ENCODE measurements around the gene TRHDE.

TRHDE gene, protein sequence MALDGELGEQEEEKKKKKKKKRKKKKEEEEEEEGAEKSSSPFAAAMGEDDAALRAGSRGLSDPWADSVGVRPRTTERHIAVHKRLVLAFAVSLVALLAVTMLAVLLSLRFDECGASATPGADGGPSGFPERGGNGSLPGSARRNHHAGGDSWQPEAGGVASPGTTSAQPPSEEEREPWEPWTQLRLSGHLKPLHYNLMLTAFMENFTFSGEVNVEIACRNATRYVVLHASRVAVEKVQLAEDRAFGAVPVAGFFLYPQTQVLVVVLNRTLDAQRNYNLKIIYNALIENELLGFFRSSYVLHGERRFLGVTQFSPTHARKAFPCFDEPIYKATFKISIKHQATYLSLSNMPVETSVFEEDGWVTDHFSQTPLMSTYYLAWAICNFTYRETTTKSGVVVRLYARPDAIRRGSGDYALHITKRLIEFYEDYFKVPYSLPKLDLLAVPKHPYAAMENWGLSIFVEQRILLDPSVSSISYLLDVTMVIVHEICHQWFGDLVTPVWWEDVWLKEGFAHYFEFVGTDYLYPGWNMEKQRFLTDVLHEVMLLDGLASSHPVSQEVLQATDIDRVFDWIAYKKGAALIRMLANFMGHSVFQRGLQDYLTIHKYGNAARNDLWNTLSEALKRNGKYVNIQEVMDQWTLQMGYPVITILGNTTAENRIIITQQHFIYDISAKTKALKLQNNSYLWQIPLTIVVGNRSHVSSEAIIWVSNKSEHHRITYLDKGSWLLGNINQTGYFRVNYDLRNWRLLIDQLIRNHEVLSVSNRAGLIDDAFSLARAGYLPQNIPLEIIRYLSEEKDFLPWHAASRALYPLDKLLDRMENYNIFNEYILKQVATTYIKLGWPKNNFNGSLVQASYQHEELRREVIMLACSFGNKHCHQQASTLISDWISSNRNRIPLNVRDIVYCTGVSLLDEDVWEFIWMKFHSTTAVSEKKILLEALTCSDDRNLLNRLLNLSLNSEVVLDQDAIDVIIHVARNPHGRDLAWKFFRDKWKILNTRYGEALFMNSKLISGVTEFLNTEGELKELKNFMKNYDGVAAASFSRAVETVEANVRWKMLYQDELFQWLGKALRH

DNA sequence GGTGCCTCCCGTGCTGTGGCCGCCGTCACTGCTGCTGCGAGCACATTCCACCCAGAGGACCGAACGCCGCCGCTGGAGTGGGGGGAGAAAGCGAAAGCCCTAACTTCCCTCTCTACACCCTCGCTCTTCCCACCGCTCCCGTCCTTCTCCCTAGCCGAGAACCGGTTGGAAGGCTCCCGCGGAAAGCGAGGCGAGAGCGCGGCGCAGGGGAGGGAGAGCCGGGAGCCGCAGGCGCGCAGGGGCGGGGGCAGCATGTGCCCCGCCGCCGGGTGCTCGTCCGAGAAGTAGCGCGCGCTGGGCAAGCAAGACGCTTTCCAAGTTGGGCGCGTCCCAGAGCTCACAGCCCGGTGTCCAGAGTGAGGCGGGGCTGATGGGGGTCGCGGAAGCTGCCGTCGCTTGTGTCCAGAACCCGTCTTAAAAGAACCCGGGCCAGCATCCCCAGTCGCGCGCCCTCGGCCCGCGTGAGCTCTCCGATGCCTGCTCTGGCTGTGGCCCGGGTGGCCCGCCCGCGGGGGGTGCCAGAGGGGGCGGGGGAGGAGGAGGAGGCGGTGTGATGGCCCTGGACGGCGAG is at the start of gene TRHDE:
Gene TRHDE (plus strand): TSS at position 280 of the 571 bp plus-strand sequence. CDS start 274 bp downstream, at position 554.
- TF ChIP-seq GATA3 (IDR thresholded peaks at IDR 0.05; ENCODE audit: low read depth, low read length) = no peak
- TF ChIP-seq GATA2 (IDR thresholded peaks at IDR 0.05; ENCODE audit: low read depth, low read length) = no peak

DNA sequence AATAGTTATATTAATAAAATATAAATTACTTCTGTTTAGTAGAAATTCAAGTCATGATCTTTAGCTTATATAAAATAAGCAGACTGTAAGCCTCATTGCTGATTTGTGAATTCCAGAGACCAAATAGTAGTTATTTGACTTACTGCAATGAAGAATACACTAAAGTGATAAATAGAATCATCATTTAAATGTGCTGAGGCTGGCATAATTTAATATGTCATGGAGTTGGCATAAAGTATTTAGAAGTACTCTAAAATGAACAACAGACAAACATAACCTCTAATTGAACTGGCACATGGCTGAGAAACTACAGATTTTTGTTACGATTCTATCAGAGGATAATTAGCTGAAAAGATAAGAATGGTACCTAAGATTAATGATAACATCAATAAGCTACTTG is 45.7 kb upstream of the TRHDE start:
- no peak for TF ChIP-seq GATA3 (IDR thresholded peaks at IDR 0.05; ENCODE audit: low read depth, low read length)
- TF ChIP-seq GATA2 (IDR thresholded peaks at IDR 0.05; ENCODE audit: low read depth, low read length) = no peak

DNA sequence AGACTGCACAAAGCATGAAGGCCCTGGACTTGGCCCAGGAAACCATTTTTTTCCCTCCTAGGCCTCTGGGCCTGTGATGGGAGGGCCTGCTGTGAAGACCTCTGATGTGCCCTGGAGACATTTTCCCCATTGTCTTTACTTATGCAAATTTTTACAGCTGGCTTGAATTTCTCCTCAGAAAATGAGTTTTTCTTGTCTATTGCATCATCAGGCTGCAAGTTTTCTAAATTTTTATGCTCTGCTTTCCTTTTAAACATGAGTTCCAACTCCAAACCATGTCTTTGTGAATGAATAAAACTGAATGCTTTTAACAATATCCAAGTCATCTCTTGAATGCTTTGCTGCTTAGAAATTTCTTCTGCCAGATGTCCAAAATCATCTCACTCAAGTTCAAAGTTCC is 43.7 kb upstream of the TRHDE start:
- TF ChIP-seq GATA2 (IDR thresholded peaks at IDR 0.05; ENCODE audit: low read depth, low read length) = no peak
- no peak for TF ChIP-seq GATA3 (IDR thresholded peaks at IDR 0.05; ENCODE audit: low read depth, low read length)

DNA sequence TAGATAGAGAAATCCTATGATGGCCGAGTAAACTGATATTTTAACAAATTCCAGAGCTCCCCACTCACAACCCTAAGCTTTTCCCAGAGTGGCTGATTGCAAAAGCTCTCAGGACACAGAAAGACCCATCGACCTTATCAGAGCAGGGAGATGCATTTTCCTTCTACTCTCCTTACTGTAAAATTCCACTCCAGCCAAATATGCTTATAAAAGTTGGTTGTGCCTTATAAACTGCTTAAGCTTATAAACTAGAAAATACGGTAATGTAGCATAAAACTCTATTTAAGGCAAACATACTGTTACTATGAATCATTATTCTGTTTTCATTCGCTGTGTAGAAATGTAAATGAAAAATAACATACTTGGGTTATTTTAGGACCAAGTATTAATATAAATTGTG is 41.6 kb upstream of the TRHDE start:
- TF ChIP-seq GATA3 (IDR thresholded peaks at IDR 0.05; ENCODE audit: low read depth, low read length) (no peak), GATA2 (IDR thresholded peaks at IDR 0.05; ENCODE audit: low read depth, low read length) (no peak)

DNA sequence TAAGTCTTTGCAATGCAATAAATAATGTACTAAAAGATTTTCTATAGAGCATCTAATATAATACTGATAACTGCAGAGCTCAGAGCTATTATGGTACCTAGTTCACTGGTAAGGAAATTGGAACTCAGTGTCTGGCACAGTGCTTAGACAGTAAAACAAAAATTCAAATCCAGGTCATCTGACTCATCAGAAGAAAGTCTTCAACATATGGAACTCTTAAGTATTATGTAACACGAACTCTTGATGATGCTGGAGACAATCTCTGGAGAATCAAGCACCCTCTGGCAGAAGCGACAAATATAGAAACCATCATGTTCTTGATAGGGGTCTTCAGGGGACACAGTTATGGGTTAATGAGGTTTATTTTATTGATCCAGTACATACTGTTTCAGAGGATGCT is 37.3 kb upstream of the TRHDE start:
- TF ChIP-seq GATA2 (IDR thresholded peaks at IDR 0.05; ENCODE audit: low read depth, low read length) = no peak

DNA sequence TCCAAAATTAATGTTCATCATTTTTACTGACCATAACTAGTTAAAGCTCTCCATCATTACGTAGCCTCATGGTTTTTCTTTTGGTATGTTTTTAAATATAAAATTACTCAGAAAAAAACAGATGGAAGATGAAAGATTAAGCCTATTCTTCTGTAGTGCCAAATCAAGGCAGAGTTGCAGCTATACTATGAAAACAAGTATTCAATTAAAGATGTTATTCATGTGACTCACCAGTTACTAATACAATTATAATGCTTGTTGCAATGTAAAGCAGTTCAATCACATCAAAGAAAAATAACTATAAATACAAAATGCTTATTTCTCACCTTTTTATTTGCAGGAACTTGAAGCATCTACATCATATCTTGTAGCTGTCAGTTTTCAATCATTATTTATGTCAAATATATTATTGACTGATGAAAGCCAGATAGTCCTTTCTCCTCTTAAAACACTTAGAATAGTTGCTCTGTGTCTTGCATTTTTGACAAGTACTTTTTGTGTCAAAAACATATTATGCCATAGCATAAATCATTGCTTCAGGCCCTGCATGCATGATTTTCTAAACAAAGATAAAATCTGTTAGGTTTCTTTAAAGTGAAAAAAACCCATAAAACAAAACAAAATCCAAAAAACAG is 36.0 kb upstream of the TRHDE start:
- TF ChIP-seq GATA2 (IDR thresholded peaks at IDR 0.05; ENCODE audit: low read depth, low read length) = no peak
- no peak for TF ChIP-seq GATA3 (IDR thresholded peaks at IDR 0.05; ENCODE audit: low read depth, low read length)

DNA sequence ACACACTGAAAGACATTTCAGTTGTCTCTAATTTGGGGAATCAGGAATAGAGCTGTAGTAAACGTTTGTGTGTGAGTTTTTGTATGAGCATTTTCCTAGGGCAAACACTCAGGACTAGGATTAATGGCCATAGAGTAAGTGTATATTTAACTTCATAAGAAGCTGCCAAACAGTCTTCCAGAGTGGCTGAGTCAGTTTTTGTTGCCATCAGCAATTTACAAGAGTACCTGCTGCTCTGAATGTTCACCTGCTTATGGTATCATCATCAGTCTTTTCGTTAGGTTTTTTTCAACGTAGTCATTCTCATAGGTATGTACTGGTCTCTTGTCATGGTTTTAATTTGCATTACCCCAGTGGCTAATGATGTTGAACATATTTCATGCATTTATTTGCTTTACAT is 30.6 kb upstream of the TRHDE start:
- TF ChIP-seq GATA3 (IDR thresholded peaks at IDR 0.05; ENCODE audit: low read depth, low read length) = no peak
- no peak for TF ChIP-seq GATA2 (IDR thresholded peaks at IDR 0.05; ENCODE audit: low read depth, low read length)

DNA sequence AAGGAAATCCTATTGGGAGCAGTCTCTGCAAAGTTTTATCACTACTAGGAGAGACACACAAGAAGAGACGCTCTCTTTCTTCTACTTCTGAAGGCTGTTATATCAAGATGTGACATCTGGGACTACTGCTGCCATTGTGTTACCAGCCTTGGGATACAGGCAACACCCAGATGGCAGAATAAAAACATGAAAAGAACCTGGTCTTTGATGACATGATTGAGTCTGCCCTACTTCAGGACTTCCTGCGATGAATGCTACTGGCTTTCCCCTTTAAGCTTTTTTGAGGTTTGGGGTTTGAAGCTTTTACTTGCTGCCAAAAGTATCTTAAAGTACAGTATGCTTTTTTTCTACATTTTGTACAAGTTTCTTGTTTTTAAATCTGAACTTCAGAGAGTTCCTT is 29.2 kb upstream of the TRHDE start:
- TF ChIP-seq GATA2 (IDR thresholded peaks at IDR 0.05; ENCODE audit: low read depth, low read length) = no peak
- TF ChIP-seq GATA3 (IDR thresholded peaks at IDR 0.05; ENCODE audit: low read depth, low read length) = no peak

DNA sequence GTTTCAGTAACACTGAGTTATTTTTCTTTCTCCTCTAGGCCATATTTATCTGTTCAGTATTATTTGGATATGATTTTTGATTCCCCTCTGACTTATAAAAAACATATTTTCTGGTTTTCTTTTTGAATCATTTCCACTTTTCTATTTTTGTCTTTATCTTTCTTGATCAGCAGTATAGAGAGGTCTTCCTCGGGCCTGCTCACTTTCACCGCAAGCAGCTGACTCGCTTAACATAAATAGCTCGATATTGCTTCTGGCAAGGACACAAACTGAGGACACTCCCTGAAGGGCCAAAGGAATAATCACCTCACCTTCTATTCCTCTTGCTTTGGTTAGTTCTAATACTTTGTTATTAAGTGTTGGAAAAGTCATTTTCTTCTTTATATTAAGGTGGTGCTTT is 25.8 kb upstream of the TRHDE start:
- TF ChIP-seq GATA3 (IDR thresholded peaks at IDR 0.05; ENCODE audit: low read depth, low read length) (no peak), GATA2 (IDR thresholded peaks at IDR 0.05; ENCODE audit: low read depth, low read length) (no peak)

DNA sequence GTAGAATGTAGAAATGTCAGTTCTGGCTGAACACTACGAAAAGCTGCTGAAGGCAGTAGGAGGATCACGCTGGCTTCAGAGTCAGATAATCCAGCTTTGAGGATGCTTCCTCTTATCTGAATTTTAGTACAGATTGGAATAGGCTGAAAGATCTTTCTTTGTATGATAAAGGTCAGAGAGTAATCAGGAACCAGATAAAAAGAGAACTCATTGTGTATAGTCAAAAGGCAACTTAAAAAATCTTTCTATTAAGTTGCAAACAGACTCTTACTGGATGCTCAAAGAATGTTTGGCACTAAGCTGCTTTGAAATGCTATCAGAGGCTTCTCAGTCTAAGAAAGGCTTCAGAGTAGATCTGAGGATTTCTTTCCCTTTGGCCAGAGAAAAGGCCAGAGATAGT is 21.8 kb upstream of the TRHDE start:
- no peak for TF ChIP-seq GATA2 (IDR thresholded peaks at IDR 0.05; ENCODE audit: low read depth, low read length)
- TF ChIP-seq GATA3 (IDR thresholded peaks at IDR 0.05; ENCODE audit: low read depth, low read length) = no peak

DNA sequence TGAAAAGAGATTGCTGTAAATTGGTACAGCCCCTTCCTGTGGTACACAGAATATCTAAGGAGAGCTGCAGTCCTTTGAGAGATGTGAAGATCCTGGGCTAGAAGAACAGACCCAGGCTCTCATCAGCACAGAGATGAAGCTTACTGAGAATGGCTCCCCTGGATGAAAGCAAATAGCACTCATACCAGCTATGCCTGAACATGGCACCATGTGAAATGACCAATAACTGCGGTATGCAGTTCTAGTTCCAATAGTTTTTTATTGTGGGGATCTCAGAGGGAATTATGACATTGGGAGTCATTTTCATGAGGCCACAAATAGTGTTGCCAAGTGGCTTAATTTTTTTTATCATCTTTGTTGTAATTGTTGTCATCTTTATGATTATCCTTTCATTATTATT is 15.4 kb upstream of the TRHDE start:
- TF ChIP-seq GATA3 (IDR thresholded peaks at IDR 0.05; ENCODE audit: low read depth, low read length) = no peak
- TF ChIP-seq GATA2 (IDR thresholded peaks at IDR 0.05; ENCODE audit: low read depth, low read length) = no peak

DNA sequence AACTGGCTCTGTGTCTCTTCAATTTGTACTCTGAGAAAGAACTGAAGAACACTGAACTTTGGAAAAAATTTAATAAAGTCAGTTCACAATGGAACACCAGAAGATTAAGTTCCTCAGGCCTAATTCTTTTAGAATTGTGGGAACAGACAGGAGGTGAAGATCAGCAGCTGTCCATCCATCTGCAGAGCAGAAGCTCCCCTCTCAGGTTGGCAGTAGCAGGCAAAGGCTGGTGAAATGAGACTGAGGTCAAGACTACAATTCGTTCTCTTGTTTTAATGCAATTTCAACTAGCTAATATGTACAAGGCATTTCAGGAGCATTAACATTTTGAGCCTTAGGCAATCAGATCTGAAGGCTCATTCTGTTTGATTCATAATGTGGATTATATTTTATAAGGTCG is 10.3 kb upstream of the TRHDE start:
- no peak for TF ChIP-seq GATA3 (IDR thresholded peaks at IDR 0.05; ENCODE audit: low read depth, low read length)

DNA sequence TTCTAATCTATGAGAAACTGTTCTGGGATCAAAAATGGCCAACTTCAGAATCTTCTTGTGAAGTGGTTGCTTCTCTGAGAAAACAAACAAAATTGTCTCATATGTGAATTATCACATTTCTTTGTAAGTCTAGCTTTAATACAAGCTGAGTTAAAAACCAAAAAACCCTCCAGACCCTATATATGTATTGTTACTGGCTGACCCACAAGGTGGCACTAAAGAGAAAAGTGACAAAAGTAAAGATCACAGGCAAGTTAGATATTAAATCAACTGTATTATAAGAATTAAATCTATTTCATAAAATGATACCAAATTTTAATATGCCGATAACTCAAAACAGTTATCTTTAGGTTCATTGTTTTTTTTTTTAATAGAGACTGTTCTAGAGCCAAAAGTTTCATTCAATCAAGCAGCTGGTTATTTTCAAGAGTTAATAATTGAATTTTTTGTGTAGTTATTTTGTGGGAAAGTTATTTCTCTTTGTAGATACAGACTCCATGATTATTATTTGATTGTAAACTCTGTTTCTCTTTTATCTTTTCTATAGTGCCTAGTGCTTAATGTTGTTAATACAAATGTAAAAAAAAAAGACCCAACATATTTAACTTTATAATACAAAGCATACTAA is 7.5 kb upstream of the TRHDE start:
- TF ChIP-seq GATA3 (IDR thresholded peaks at IDR 0.05; ENCODE audit: low read depth, low read length) (no peak), GATA2 (IDR thresholded peaks at IDR 0.05; ENCODE audit: low read depth, low read length) (no peak)
